Fibroblast of lung (primary cell): ENCODE measurements around the gene NPIPB4.
"Not testable (repeated sequence)": the region's sequence is repeated elsewhere in the genome, so short reads cannot be mapped to it uniquely, and the experiment has no call there.

Experiments
- EZH2 ChIP-seq: IDR thresholded peaks from 2 replicates; pipeline ENCODE4 v1.5.1; 2012; ENCODE audit warnings: low read length, control low read depth, mild to moderate bottlenecking; ENCODE audit errors: missing control alignments
- TF ChIP-seq, protein P1 (sequence below), 2 donors: IDR thresholded peaks in 1 of 2; conservative IDR thresholded peaks in 1 of 2; 1 replicate in 1 of 2; 2 replicates in 1 of 2; pipeline ENCODE4 v1.5.1; 2011 to 2012; ENCODE audit warnings: low read length in 2 of 2, control low read depth in 1 of 2, inconsistent platforms in 1 of 2, low read depth in 1 of 2, mild to moderate bottlenecking in 1 of 2

DNA sequence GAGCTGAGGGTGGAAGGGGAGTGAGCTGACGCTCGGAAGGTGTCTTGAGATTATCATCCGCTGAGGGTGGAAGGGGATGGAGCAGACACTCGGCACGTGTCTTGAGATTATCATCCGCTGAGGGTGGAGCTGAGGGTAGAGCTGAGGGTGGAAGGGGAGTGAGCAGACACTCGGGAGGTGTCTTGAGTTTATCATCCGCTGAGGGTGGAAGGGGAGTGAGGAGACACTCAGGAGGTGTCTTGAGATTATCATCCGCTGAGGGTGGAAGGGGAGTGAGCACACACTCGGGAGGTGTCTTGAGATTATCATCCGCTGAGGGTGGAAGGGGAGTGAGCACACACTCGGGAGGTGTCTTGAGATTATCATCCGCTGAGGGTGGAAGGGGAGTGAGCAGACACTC, 20.4 kb downstream of the NPIPB4 start:
- TF ChIP-seq, protein P1, sequence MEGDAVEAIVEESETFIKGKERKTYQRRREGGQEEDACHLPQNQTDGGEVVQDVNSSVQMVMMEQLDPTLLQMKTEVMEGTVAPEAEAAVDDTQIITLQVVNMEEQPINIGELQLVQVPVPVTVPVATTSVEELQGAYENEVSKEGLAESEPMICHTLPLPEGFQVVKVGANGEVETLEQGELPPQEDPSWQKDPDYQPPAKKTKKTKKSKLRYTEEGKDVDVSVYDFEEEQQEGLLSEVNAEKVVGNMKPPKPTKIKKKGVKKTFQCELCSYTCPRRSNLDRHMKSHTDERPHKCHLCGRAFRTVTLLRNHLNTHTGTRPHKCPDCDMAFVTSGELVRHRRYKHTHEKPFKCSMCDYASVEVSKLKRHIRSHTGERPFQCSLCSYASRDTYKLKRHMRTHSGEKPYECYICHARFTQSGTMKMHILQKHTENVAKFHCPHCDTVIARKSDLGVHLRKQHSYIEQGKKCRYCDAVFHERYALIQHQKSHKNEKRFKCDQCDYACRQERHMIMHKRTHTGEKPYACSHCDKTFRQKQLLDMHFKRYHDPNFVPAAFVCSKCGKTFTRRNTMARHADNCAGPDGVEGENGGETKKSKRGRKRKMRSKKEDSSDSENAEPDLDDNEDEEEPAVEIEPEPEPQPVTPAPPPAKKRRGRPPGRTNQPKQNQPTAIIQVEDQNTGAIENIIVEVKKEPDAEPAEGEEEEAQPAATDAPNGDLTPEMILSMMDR (conservative IDR thresholded peaks at IDR 0.05 in 1 of 2, IDR thresholded peaks at IDR 0.05 in 1 of 2; ENCODE audit: low read depth in 1 of 2, low read length in 2 of 2): not testable (repeated sequence)
- TF ChIP-seq EZH2: not testable (repeated sequence)
